ENCODE data around the gene PSG3. TPM values are rescaled to one million over a fixed set of nuclear protein-coding genes. Genes with fewer than 3 reads are reported as not detected.
A peak's percentile ranks its signal among the peaks of the same experiment; 100 is the strongest.
"Not testable (repeated sequence)": the region's sequence is repeated elsewhere in the genome, so short reads cannot be mapped to it uniquely, and the experiment has no call there.

The PSG3 gene
- total RNA-seq (not detected), total RNA-seq (0 reads per million in 29 experiments)
- not detected for total RNA-seq (2013)

- H3K27me3 ChIP-seq (replicated peaks in 1 of 2; ENCODE audit: control insufficient read depth in 2 of 2, extremely low read depth in 1 of 2, insufficient read depth in 2 of 2, low read length in 1 of 2); H3K9me3 ChIP-seq; H3K4me3 Mint-ChIP-seq; H3K36me3 ChIP-seq (ENCODE audit: control insufficient read depth in 2 of 2, extremely low read depth in 1 of 2, insufficient read depth in 1 of 2, low read length in 1 of 2); CTCF ChIA-PET; ATAC-seq (replicated peaks in 1 of 4); POLR2A ChIA-PET; H3K4me1 Mint-ChIP-seq; H3K9me3 Mint-ChIP-seq; H3K27ac Mint-ChIP-seq; H3K4me1 ChIP-seq (ENCODE audit: control insufficient read depth in 1 of 2, extremely low read depth in 1 of 2, insufficient read depth in 2 of 2, low read length in 2 of 2); H3K4me3 ChIP-seq (ENCODE audit: control insufficient read depth in 1 of 2, extremely low read depth in 1 of 2, low read length in 1 of 2); H3K27ac ChIP-seq (ENCODE audit: low read length); H3K36me3 Mint-ChIP-seq; DNase-seq: not testable (repeated sequence)
- H3K27me3 Mint-ChIP-seq = peaks cover 32 to 35% of the 10 kb centered on the region in 2 donors
- 72% methylated on average over 3 of the region's 4 CpGs for WGBS (ENCODE audit: insufficient coverage)
Measured at GRCh38 chr19:42740381-42740780, at the start of gene PSG3. PSG3 (minus strand) TSS chr19:42740481; CDS start chr19:42740384, 97 bp downstream.

- Mint-ChIP-seq H3K27me3 (peaks cover 6 to 18% of the 10 kb centered on the region in 2 donors), H3K9me3 (peaks cover 4 to 18% (median 16%) of the 10 kb centered on the region in 3 donors)
- H3K9me3 ChIP-seq; H3K4me3 Mint-ChIP-seq; H3K27ac ChIP-seq (ENCODE audit: low read length); H3K4me1 Mint-ChIP-seq; H3K27me3 ChIP-seq (replicated peaks in 1 of 2; ENCODE audit: control insufficient read depth in 2 of 2, extremely low read depth in 1 of 2, insufficient read depth in 2 of 2, low read length in 1 of 2); H3K27ac Mint-ChIP-seq; H3K36me3 Mint-ChIP-seq; CTCF ChIA-PET; H3K4me1 ChIP-seq (ENCODE audit: control insufficient read depth in 1 of 2, extremely low read depth in 1 of 2, insufficient read depth in 2 of 2, low read length in 2 of 2); H3K36me3 ChIP-seq (ENCODE audit: control insufficient read depth in 2 of 2, extremely low read depth in 1 of 2, insufficient read depth in 1 of 2, low read length in 1 of 2); DNase-seq; POLR2A ChIA-PET; ATAC-seq (replicated peaks in 1 of 4); H3K4me3 ChIP-seq (ENCODE audit: control insufficient read depth in 1 of 2, extremely low read depth in 1 of 2, low read length in 1 of 2): not testable (repeated sequence)
- no CpG with 5 or more reads among the region's 2 CpGs for WGBS (ENCODE audit: insufficient coverage)
Measured at GRCh38 chr19:42788766-42789165, 48.5 kb upstream of the PSG3 start.

GRCh38 chr19:42787766-42788165 is 47.5 kb upstream of the PSG3 start:
- H3K27me3 ChIP-seq (replicated peaks in 1 of 2; ENCODE audit: control insufficient read depth in 2 of 2, extremely low read depth in 1 of 2, insufficient read depth in 2 of 2, low read length in 1 of 2); H3K9me3 ChIP-seq; H3K4me3 Mint-ChIP-seq; ATAC-seq (replicated peaks in 1 of 4); H3K4me1 Mint-ChIP-seq; POLR2A ChIA-PET; H3K27ac Mint-ChIP-seq; H3K36me3 ChIP-seq (ENCODE audit: control insufficient read depth in 2 of 2, extremely low read depth in 1 of 2, insufficient read depth in 1 of 2, low read length in 1 of 2); H3K4me3 ChIP-seq (ENCODE audit: control insufficient read depth in 1 of 2, extremely low read depth in 1 of 2, low read length in 1 of 2); H3K36me3 Mint-ChIP-seq; CTCF ChIA-PET; H3K9me3 Mint-ChIP-seq; H3K4me1 ChIP-seq (ENCODE audit: control insufficient read depth in 1 of 2, extremely low read depth in 1 of 2, insufficient read depth in 2 of 2, low read length in 2 of 2); DNase-seq; H3K27ac ChIP-seq (ENCODE audit: low read length): not testable (repeated sequence)
- H3K27me3 Mint-ChIP-seq = peaks cover 8 to 20% of the 10 kb centered on the region in 2 donors
- 58% methylated on average over 2 of the region's 2 CpGs for WGBS (ENCODE audit: insufficient coverage)

- H3K4me1 Mint-ChIP-seq; ATAC-seq (replicated peaks in 1 of 4); H3K36me3 ChIP-seq (ENCODE audit: control insufficient read depth in 2 of 2, extremely low read depth in 1 of 2, insufficient read depth in 1 of 2, low read length in 1 of 2); POLR2A ChIA-PET; H3K4me3 Mint-ChIP-seq; H3K4me1 ChIP-seq (ENCODE audit: control insufficient read depth in 1 of 2, extremely low read depth in 1 of 2, insufficient read depth in 2 of 2, low read length in 2 of 2); CTCF ChIA-PET; H3K27ac ChIP-seq (ENCODE audit: low read length); H3K4me3 ChIP-seq (ENCODE audit: control insufficient read depth in 1 of 2, extremely low read depth in 1 of 2, low read length in 1 of 2); H3K36me3 Mint-ChIP-seq; H3K27ac Mint-ChIP-seq; H3K9me3 ChIP-seq; H3K9me3 Mint-ChIP-seq: not testable (repeated sequence)
- peaks cover 31 to 60% of the 10 kb centered on the region in 2 donors for H3K27me3 Mint-ChIP-seq
- DNase-seq = peak in 17 of 35 experiments; percentile 0 to 30 (median 7)
- 29% methylated on average over 10 of the region's 12 CpGs for WGBS (ENCODE audit: insufficient coverage)
- peaks cover 0 to 15% of the 10 kb centered on the region in 2 experiments for H3K27me3 ChIP-seq (replicated peaks in 1 of 2; ENCODE audit: control insufficient read depth in 2 of 2, extremely low read depth in 1 of 2, insufficient read depth in 2 of 2, low read length in 1 of 2)
Measured at GRCh38 chr19:42776750-42777612, 36.7 kb upstream of the PSG3 start.

- not testable (repeated sequence) for H3K36me3 ChIP-seq (ENCODE audit: control insufficient read depth in 2 of 2, extremely low read depth in 1 of 2, insufficient read depth in 1 of 2, low read length in 1 of 2); ATAC-seq (replicated peaks in 1 of 4)
- 61% methylated on average over 19 of the region's 21 CpGs for WGBS (ENCODE audit: insufficient coverage)
Measured at GRCh38 chr19:42774510-42775158, 34.4 kb upstream of the PSG3 start.

GRCh38 chr19:42767319-42767718 is 27.0 kb upstream of the PSG3 start:
- WGBS (ENCODE audit: insufficient coverage) = no CpG with 5 or more reads among the region's 8 CpGs
- POLR2A ChIA-PET; H3K27ac ChIP-seq (ENCODE audit: low read length); CTCF ChIA-PET; H3K4me1 Mint-ChIP-seq; H3K4me3 ChIP-seq (ENCODE audit: control insufficient read depth in 1 of 2, extremely low read depth in 1 of 2, low read length in 1 of 2); H3K4me1 ChIP-seq (ENCODE audit: control insufficient read depth in 1 of 2, extremely low read depth in 1 of 2, insufficient read depth in 2 of 2, low read length in 2 of 2); DNase-seq; ATAC-seq (replicated peaks in 1 of 4); H3K9me3 ChIP-seq; H3K27ac Mint-ChIP-seq; H3K4me3 Mint-ChIP-seq; H3K36me3 ChIP-seq (ENCODE audit: control insufficient read depth in 2 of 2, extremely low read depth in 1 of 2, insufficient read depth in 1 of 2, low read length in 1 of 2); H3K36me3 Mint-ChIP-seq; H3K9me3 Mint-ChIP-seq; H3K27me3 ChIP-seq (replicated peaks in 1 of 2; ENCODE audit: control insufficient read depth in 2 of 2, extremely low read depth in 1 of 2, insufficient read depth in 2 of 2, low read length in 1 of 2): not testable (repeated sequence)
- peaks cover 14 to 16% of the 10 kb centered on the region in 2 donors for H3K27me3 Mint-ChIP-seq

More at GRCh38 chr19:42774510-42775158, 34.4 kb upstream of the PSG3 start:
- DNase-seq; H3K27ac Mint-ChIP-seq; H3K9me3 ChIP-seq; CTCF ChIA-PET; H3K27ac ChIP-seq (ENCODE audit: low read length); H3K36me3 Mint-ChIP-seq; H3K4me3 ChIP-seq (ENCODE audit: control insufficient read depth in 1 of 2, extremely low read depth in 1 of 2, low read length in 1 of 2); H3K4me1 ChIP-seq (ENCODE audit: control insufficient read depth in 1 of 2, extremely low read depth in 1 of 2, insufficient read depth in 2 of 2, low read length in 2 of 2); H3K4me3 Mint-ChIP-seq; POLR2A ChIA-PET; H3K9me3 Mint-ChIP-seq; H3K4me1 Mint-ChIP-seq: not testable (repeated sequence)
- peaks cover 0 to 15% of the 10 kb centered on the region in 2 experiments for H3K27me3 ChIP-seq (replicated peaks in 1 of 2; ENCODE audit: control insufficient read depth in 2 of 2, extremely low read depth in 1 of 2, insufficient read depth in 2 of 2, low read length in 1 of 2)
- H3K27me3 Mint-ChIP-seq = peaks cover 25 to 46% of the 10 kb centered on the region in 2 donors

All from T-cell (primary cell).